HG02610 (cell line): ENCODE data around the gene CRABP2.

ENCODE experiments used
- ATAC-seq: cut with Tn5 transposase; IDR thresholded peaks from one replicate; pipeline ENCODE4 v1.9.1; 2021; ENCODE audit warnings: mild to moderate bottlenecking, moderate library complexity; ENCODE audit not compliant: unreplicated experiment

Gene CRABP2

DNA sequence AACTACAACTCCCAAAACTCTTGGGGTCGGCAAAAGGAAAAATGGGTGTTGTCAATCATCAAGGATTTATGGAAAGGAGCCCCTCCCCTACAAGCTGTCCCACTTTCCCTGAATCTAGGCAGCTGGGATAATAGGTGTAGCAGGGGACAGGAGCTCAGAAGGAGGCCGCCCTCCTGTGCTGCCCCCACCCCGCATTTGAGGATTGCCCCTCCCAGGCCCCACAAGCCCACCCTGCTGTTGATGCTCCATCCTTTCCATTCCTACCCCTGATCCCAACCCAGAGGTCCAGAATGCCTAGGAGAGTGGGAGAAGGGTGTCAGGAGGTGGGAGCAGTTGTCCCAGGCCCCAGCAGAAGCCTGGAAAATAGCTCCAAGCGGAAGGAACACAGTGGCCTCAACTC, 37.4 kb upstream of the CRABP2 start:
- no peak for ATAC-seq

DNA sequence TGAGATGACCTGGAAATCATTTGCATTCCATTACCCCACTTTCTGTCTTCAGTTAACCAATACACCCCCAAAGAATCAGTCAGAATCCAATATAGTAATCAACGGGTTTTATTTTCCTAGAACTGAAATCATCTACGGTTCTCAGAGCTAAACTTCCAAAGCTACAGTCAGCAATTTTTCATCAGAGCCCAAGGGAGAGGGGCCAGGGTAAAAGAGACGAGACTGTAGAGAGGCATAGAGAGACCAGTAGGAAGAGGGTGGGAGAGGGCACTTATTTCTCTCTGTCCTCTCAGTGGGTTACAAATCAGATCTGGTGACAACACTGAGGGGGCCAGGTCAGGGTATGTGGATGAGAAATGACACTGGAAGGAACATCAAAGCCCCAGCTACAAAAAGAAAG, 36.6 kb upstream of the CRABP2 start:
- no peak for ATAC-seq

GRCh38 chr1:156741481-156741983, 36.1 kb upstream of the CRABP2 start:
- no peak for ATAC-seq

DNA sequence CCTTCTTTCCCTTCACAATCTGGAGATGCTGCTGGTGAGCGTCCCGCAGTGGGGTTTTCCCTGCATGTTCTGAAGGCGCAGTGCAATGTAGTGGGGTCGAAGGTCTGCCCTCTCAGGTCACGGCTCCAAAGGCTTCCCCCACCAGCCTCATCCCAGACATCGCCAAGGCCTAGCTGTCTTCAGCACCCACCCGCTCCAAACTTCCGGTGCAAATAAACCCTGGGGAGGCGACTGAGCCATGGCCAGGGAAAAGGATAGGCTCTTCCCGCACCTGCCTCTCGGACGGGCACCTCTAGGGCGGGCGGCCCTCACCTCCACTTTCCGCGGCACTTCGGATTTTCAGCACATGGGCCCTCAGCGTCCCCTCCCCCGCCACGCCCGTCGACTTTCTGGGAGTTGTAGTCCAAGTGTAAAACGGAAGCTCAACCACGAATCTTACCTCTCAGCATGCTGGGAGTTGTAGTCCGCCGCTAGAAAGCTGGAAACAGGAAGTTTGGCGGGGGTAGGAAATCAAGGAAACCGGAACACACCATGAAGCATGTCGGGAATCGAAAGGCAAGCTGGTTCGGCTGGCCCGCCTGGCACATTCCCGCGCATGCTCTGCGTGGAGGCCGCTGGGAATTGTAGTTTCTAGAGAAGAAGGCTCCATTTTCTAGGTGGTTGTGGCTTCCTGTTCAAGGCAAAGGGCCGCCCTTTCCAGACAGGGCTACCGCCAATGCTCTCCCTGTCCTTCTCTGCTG, 35.5 kb upstream of the CRABP2 start, which contains the start of gene MRPL24:
TSS of gene MRPL24 (minus strand) at position 348 of the 740 bp plus-strand sequence. CDS start 2,384 bp downstream, outside the sequence.
- peak; percentile 77 for ATAC-seq

DNA sequence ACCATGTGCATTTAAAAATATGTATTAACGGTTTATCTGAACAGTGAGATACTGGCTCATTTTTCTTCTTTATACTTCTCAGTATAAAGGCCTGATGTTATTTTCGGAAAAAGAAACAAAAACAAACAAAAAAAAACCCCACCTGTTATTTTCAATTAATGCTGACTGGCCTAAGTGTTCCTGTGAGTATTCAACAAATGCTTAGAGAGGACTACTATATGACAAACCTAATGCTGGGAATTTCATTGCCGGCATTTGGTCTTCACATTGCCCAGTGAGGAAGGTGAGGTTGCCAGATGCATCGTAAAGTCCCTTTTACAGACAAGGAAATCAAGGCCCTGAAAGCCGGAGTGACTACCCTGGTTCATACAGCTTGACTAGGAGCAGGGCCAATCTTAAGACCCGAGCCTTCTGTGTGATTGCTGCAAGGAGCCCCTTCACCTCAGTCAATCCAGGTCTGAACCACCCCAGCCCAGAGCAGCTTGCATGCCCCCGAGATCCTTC, 34.9 kb upstream of the CRABP2 start:
- ATAC-seq, result peak; percentile 8

DNA sequence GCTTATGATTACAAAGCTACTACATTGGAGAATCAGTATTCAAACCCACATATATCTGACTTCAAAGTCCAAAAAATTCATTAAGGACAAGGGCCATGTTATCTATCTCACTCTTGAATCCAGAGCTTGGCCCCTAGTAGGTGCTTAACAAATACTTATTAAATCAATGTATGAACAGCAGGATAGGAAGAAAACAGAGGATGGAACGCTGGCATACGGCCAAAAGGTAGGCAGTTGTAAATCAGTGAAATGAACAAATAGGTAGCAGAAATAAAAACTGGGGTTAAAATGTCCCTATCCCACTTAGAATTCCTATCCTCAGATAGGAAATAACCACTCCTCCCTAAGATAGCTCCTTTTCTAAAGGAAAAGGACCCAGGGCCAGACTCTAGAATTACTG, 33.5 kb upstream of the CRABP2 start:
- no peak for ATAC-seq

DNA sequence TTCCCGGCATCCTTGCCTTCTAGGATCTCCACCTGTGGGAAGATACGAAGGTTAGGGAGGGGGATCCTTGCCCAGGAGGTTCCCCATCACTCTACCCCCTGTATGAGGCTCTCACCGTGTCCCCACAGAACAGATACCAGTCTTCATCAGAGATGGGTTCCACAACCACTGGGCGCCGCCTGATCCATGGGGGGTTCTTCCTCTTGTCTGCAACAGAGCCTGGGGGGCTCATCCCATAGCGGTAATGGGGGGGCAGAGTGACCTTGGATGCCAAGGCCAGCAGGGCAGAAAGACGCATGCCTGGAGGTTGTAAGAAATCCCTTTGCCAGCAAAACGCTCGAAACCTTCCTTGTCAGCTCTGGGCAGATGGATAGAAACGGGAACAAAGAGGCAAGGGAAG, 33.0 kb upstream of the CRABP2 start:
- no peak for ATAC-seq

DNA sequence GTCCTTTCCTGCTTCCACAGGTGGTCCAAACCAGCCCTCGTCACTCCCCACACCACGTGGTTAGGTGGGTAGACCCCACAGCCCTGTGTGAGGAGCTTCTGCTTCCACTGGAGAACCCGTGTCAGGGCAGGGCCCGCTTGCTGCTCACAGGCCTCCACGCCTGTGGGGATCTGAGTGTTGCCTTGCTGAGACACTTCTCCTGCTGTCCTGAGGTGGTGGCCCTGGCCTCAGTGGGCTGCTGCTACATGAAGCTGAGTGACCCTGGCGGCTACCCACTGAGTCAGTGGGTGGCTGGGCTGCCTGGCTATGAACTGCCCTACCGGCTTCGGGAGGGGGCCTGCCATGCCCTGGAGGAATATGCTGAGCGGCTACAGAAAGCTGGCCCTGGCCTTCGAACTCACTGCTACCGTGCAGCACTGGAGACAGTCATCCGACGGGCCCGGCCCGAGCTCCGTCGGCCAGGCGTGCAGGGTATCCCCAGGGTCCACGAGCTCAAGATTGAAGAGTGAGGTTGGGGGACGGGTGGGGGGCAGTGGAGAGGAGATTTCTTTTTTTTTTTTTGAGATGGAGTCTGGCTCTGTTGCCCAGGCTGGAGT, 28.7 kb upstream of the CRABP2 start:
- no peak for ATAC-seq

DNA sequence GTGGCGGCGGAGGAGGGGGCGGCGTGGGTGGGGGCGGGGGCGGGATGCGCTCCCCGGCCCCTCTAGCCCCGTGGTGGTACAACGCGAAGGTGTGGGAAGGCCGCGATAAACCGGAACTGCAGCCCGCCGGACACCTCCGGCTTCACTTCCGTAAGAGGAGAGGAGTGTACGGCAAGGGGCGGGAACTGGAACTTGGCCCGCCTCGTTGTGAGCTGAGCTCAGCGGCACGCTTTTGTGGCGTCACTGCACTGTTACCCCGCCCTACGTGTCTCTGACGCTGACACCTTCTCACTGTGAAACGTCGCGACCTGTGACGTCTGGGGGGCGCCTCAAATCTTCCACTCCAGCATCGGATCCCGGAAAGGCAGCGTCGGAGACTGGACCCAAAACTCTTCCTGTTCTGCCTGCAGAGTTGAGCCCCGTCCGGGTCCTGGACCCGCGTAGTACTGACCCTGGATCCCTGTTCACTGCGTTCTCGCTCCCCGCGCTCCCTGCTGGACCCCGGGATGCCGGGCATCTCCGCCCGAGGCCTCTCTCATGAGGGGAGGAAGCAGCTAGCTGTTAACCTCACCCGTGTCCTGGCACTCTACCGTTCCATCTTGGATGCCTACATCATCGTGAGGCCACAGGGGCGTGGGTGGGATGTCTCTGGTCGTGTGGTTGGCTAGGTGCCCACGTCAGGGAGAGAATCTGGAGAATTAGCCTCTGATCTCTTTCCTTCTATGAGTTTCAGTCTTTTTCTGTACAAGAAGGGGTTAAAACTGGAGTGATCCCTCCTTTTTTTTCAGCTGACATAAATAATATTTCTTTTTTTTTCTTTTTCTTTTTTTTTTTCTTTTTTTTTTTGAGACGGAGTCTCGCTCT, 23.4 kb upstream of the CRABP2 start, which contains the start of gene ISG20L2:
TSS of gene ISG20L2 (minus strand) at position 168 of the 864 bp plus-strand sequence. CDS start 1,114 bp downstream, outside the sequence.
- ATAC-seq, result peak; percentile 89

DNA sequence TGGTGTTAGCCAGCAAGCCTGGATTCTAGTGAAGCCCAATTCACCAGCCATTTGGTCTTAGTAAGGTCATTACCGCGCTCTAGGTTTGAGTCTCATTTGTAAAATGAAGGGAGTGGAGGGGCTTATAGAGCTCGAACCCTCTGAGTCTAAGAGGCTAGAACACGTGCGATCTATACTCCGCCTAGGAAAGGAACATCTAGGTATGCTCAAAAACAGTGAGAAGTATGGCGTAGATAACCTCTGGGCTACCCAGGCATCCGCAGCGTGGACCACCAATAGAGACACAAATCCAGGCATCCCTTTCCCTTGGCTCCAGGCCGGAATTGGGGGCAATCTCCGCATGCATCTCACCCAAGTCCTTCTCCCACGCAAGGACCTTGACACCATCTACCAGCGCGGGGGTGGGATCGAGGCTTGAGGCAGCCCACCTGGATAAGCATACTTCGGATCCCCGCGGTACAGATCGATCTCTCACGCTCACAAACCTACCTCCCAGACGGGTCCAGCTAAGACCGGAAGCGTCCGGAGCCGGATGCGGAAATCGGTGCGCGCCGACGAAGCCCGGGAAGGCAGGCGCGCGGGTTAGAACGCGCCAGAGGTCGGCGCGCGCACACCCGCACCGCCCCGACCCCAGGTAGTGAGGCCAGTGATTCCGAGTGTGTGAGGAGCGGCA, 22.7 kb upstream of the CRABP2 start, which contains the start of gene METTL25B:
TSS of gene METTL25B (plus strand) at position 544 of the 673 bp plus-strand sequence. CDS start 636 bp downstream, outside the sequence.
- peak; percentile 56 for ATAC-seq

DNA sequence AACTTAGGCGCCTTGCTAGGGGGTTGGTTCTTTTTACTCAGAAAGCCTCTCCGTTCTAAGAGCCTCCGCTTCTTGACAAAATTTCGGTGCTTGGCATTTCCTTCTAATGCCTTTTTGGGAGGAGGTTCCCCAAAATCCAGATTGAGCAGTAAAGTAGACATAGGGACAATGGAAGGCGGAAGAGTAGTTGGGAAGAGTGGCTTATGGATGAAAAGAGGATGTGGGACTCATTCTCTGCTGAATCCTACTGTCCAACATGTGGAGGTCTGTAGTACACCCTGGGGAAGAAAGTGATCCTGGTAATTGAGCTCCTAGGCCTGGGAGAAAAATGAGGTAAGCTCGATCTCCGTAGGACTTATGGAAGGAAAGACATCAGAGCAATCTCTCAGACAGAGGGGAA, 22.1 kb upstream of the CRABP2 start:
- no peak for ATAC-seq

DNA sequence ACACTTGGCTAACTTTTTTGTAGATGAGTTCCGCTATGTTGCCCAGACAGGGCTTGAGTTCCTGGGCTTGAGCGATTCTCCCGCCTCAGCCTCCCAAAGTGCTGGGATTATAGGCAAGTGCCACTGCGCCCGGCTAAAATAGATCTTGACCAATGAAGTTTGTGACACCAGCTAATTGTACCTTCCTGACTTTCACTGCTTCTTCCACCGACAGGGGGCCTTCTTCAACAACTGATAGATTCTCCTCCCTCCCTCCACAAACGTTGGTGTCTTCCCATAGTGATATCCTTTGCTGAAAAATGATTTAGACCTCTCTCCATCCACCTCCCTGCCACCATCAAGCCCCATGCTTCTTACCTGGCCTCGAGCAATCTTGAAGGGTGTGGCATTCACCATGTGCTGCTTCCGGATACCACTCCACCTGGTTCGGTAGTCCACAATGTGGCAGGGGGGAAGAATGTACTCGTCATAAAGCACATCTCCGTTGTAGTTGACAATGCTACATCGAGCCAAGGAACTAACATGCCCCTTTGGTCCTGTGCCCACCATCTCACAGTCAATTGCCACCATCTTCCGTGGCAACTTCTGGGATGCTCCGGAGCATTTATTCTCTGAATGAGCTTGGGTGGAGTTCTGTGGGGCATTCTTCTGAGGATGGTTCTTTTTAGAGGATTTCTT, 21.3 kb upstream of the CRABP2 start:
- no peak for ATAC-seq

- ATAC-seq, result no peak
Observed at GRCh38 chr1:156725683-156726280, 20.4 kb upstream of the CRABP2 start.

- peak; percentile 46 for ATAC-seq
Observed at GRCh38 chr1:156721535-156721934, 16.2 kb upstream of the CRABP2 start.

DNA sequence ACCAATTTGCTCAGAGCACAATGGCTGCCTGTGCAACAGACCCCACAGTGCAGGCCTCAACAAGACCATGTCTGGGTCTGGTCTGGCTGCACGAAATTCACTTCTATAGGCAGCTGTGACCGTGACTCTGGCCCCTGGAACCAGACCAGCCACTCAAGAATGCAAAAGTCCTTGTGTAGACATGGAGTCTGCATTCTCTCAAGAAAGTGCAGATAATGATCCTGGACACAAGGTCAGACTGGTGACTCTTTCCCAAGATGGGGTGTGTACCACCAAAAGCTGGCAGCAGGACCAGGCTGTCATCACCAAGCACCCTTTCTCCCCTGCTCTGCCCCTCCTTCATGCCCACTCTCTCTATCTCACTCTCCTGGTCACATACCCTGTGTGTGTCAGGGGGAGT, 15.7 kb upstream of the CRABP2 start:
- no peak for ATAC-seq

DNA sequence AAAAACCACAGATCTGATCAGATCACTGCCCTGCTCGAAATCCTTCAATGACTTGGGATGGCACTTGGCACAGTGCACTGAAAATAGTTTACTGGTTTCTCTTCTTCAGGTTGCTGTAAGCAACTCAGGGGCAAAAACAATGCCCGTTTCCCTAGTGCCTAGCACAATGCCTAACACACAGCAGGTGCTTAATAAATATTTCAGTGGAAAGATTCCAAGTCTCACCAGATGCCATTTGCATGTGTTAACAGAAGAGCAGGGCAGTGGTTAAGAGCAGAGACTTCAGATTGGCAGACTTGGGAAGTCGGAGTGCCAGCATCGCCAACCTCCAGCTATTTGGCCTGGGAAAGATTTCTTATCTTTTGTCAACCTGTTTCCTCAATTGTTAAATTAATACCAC, 12.0 kb upstream of the CRABP2 start:
- ATAC-seq, result no peak

DNA sequence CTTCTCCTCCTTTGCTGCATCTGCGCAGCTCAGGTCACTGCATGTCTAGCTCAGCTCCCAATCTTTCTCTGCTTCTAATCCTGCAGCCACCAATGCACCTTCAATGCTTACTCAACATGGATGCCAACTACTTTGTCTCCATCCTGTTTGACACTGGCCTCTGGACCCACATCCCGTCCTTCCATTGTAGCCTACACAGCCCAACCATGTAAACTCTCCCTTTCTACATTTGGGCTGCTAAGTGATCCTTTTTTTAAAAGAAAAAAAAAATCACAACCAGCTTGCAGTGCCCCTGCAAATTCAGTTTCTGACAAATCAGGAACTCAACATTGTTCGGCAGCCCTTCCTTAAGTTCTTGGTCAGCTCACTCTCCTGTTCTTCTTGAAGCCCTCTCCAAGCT, 9.4 kb upstream of the CRABP2 start:
- no peak for ATAC-seq

GRCh38 chr1:156712626-156713025, 7.2 kb upstream of the CRABP2 start:
- no peak for ATAC-seq

GRCh38 chr1:156711011-156711817, 5.8 kb upstream of the CRABP2 start:
- ATAC-seq, result no peak
